ENCODE data around the gene RFFL.

The RFFL gene

GRCh38 chr17:35083071-35083470 lies 19.6 kb upstream of the RFFL start:
- POLR2A ChIA-PET: no interaction called here
- DNase-seq (ENCODE audit: extremely low spot score): no peak
- CTCF ChIA-PET: interaction anchor here (0.8 to 3.1 kb wide), 6 partner anchors 8 to 86 kb away, joined by 3 to 15 read pairs (median 4); partner anchors contain the start of gene RFFL
- TF ChIP-seq, protein P1, sequence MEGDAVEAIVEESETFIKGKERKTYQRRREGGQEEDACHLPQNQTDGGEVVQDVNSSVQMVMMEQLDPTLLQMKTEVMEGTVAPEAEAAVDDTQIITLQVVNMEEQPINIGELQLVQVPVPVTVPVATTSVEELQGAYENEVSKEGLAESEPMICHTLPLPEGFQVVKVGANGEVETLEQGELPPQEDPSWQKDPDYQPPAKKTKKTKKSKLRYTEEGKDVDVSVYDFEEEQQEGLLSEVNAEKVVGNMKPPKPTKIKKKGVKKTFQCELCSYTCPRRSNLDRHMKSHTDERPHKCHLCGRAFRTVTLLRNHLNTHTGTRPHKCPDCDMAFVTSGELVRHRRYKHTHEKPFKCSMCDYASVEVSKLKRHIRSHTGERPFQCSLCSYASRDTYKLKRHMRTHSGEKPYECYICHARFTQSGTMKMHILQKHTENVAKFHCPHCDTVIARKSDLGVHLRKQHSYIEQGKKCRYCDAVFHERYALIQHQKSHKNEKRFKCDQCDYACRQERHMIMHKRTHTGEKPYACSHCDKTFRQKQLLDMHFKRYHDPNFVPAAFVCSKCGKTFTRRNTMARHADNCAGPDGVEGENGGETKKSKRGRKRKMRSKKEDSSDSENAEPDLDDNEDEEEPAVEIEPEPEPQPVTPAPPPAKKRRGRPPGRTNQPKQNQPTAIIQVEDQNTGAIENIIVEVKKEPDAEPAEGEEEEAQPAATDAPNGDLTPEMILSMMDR (IDR thresholded peaks at IDR 0.05; ENCODE audit: control extremely low read depth, extremely low read depth, low read depth, missing control alignments): no peak

DNA sequence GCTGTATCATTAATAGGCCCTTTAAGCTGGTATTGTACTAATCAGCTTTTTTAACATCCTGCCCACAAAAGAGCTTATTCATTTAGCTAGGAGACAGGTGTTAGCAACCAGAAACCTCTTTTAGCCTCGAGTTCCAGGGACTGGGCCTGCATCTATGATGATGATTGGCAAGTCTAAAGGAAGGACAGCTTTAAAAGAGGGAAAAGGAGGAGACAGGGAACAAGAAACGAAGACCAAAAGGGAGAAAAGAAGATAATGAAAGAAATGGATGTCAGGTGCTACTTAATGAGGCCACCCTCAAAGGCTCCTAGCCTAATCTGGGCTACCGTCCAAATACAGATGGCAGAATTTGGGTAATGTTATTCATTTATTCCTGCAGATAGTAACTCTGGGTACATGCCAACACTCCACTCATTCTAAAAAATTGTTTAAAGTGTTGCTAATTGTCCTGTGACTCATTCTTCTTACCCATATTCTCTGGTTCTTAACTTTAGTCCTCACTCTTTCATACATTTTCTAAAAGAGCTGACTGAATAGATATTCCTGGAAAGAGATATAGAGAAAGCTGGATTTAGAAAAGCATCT lies 18.7 kb upstream of the RFFL start:
- ChIA-PET POLR2A (no interaction called here), CTCF (interaction anchor here (0.8 to 5.1 kb wide), 6 partner anchors 8 to 85 kb away, joined by 3 to 29 read pairs (median 4); partner anchors contain the start of gene RFFL)
- no peak for DNase-seq (ENCODE audit: extremely low spot score)
- TF ChIP-seq, protein P1 (IDR thresholded peaks at IDR 0.05; ENCODE audit: control extremely low read depth, extremely low read depth, low read depth, missing control alignments): no peak

DNA sequence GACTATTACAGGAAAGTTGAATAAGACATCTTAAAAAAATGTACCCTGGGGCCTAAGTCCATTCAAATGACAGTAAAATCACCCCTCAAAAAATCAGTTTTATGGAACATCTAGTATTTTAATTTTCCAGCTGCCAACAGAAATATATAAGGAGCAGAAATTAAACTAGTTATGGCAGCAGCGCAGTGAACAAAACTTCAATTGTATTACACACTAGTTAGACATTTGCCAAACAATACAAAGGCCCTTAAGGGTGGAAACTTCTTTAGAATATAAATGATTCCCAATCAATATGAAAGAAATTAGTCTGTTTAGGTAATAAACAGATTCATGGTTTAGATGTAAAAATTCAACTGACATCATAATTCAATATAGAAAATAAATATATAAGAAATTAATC lies 18.1 kb upstream of the RFFL start:
- TF ChIP-seq, protein P1 (IDR thresholded peaks at IDR 0.05; ENCODE audit: control extremely low read depth, extremely low read depth, low read depth, missing control alignments): no peak
- no peak for DNase-seq (ENCODE audit: extremely low spot score)
- ChIA-PET CTCF (interaction anchor here (1.8 to 5.1 kb wide), 3 partner anchors 9 to 41 kb away, joined by 5 to 29 read pairs (median 15); partner anchors contain the start of gene RFFL), POLR2A (no interaction called here)

GRCh38 chr17:35080536-35080935 lies 17.0 kb upstream of the RFFL start:
- DNase-seq (ENCODE audit: extremely low spot score): peak; percentile 55
- ChIA-PET CTCF (interaction anchor here (1.1 to 5.1 kb wide), 3 partner anchors 10 to 82 kb away, joined by 4 to 29 read pairs (median 7); no protein-coding TSS in a partner anchor), POLR2A (no interaction called here)
- TF ChIP-seq, protein P1 (IDR thresholded peaks at IDR 0.05; ENCODE audit: control extremely low read depth, extremely low read depth, low read depth, missing control alignments): no peak

DNA sequence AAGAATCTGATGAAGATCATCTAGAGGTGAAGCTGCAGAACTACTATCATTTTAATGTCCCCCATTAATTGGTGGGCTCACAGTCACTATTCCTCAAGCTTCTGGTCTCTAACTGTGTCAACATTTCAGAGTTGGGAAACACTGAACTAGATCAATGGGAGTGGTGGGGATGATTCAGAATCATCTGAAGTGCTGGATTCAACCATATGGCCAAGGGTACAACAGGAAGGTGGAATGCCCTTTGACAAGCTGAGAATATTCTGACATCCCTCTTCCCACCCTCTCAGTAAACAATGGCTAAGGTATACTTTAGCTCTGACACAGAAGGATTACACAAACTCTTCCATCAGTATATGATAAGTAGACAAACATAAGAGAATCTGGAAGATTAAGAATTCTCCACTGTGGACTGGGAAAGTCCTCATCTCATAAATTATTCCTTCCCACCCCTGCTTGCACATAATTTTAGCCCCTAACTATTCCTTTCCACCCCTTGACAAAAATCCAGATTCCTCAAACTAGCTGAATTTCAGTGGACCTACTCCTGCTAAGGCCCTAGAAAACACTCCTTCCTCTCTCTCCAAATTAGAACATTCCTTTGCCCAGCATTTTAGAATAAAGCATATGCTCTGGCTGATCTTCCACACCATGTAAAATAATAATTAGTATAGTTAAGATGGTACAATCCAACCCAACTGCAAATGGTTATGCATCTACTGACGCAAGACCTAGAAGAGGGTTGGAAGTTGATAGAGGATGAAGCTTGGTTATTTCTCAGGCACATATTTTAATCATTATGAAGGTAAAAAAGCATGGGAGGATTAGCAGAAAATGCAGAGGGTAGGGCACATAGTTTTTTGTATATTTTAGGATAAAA lies 16.3 kb upstream of the RFFL start:
- ChIA-PET POLR2A (no interaction called here), CTCF (interaction anchor here (0.9 to 5.1 kb wide), 6 partner anchors 8 to 81 kb away, joined by 3 to 29 read pairs (median 6); no protein-coding TSS in a partner anchor)
- TF ChIP-seq, protein P1 (IDR thresholded peaks at IDR 0.05; ENCODE audit: control extremely low read depth, extremely low read depth, low read depth, missing control alignments): no peak
- no peak for DNase-seq (ENCODE audit: extremely low spot score)

DNA sequence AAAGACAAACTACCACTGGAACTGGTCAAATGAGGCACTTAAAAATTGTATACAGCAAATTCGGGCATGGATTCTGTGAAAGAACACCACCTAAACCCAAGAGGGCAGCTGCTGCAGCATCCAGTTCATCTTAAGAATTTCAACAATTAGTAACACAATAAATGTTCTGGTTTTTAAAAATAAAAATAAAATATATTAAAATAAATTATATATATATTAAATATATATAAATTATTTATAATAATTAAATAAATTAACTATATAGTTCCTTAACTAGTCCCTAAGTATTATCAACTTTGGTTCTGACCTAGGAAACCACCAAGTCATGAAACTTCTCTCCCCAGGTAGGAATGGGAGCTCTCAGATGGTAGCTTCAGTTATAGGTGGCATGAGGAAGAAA lies 13.4 kb upstream of the RFFL start:
- POLR2A ChIA-PET: interaction anchor here (1.4 kb wide), 1 partner anchor 12 kb away, joined by 8 read pairs; the partner anchor contains the start of gene RFFL
- CTCF ChIA-PET: interaction anchor here (0.9 to 5.1 kb wide), 6 partner anchors 9 to 77 kb away, joined by 3 to 29 read pairs (median 4); partner anchors contain the start of gene RFFL
- no peak for DNase-seq (ENCODE audit: extremely low spot score)
- TF ChIP-seq, protein P1 (IDR thresholded peaks at IDR 0.05; ENCODE audit: control extremely low read depth, extremely low read depth, low read depth, missing control alignments): no peak
